ENCODE results near the gene ZNF280C.

GRCh38 chrX:130171446-130172126 lies 97.1 kb downstream of the ZNF280C start, which contains the start of gene RAB33A:
- TF ChIP-seq EP300 (IDR thresholded peaks at IDR 0.05; ENCODE audit: low read depth in 2 of 2, low read length in 2 of 2) (no peak), EP300 (CRISPR knock-in tag; IDR thresholded peaks at IDR 0.05; ENCODE audit: borderline replicate concordance) (no peak), BHLHE40 (IDR thresholded peaks at IDR 0.05; ENCODE audit: low read length) (no peak), REPIN1 (CRISPR knock-in tag; IDR thresholded peaks at IDR 0.05; ENCODE audit: borderline replicate concordance, low read depth) (no peak), NFKBIZ (CRISPR knock-in tag; IDR thresholded peaks at IDR 0.05) (no peak), SMC3 (IDR thresholded peaks at IDR 0.05; ENCODE audit: low read length) (no peak), ZFP41 (CRISPR knock-in tag; IDR thresholded peaks at IDR 0.05; ENCODE audit: borderline replicate concordance) (no peak), EZH2 (conservative IDR thresholded peaks at IDR 0.05; ENCODE audit: low read depth, low read length) (no peak), MAF1 (CRISPR knock-in tag; IDR thresholded peaks at IDR 0.05; ENCODE audit: borderline replicate concordance) (no peak), CTCF (CRISPR knock-in tag; IDR thresholded peaks at IDR 0.05) (no peak), SMARCE1 (IDR thresholded peaks at IDR 0.05; ENCODE audit: borderline replicate concordance) (no peak), ZNF335 (CRISPR knock-in tag; IDR thresholded peaks at IDR 0.05) (no peak), HNRNPH1 (optimal IDR thresholded peaks at IDR 0.05; ENCODE audit: low read depth, low read length) (no peak), YY1 (IDR thresholded peaks at IDR 0.05; ENCODE audit: insufficient read depth, insufficient replicate concordance, low read depth, low read length) (no peak)
